Mucosa of rectum (tissue), 2 donors: ENCODE results near the gene F2.
"Not testable (repeated sequence)": the region's sequence is repeated elsewhere in the genome, so short reads cannot be mapped to it uniquely, and the experiment has no call there.

Experiments used
- H3K27ac ChIP-seq, 2 donors: one replicate each; pipeline ENCODE4 v1.7.0; 2013; ENCODE audit warnings: inconsistent platforms in 2 of 2, low read depth in 2 of 2, low read length in 2 of 2
- H3K27me3 ChIP-seq, 2 donors: one replicate each; pipeline ENCODE4 v1.7.0; 2013; ENCODE audit warnings: low read length in 2 of 2; ENCODE audit not compliant: control insufficient read depth in 2 of 2, insufficient read depth in 2 of 2
- H3K36me3 ChIP-seq, 2 donors: one replicate each; pipeline ENCODE4 v1.7.0; 2013; ENCODE audit warnings: low read length in 2 of 2; ENCODE audit not compliant: control insufficient read depth in 2 of 2, insufficient read depth in 2 of 2
- H3K4me1 ChIP-seq, 2 donors: one replicate each; pipeline ENCODE4 v1.7.0; 2013; ENCODE audit warnings: low read length in 2 of 2, mild to moderate bottlenecking in 1 of 2; ENCODE audit not compliant: control insufficient read depth in 2 of 2, insufficient read depth in 2 of 2
- H3K4me3 ChIP-seq, 2 donors: one replicate each; pipeline ENCODE4 v1.7.0; 2013; ENCODE audit warnings: low read length in 2 of 2
- H3K9ac ChIP-seq, 2 donors: one replicate each; pipeline ENCODE4 v1.7.0; 2013; ENCODE audit warnings: low read length in 2 of 2, low read depth in 1 of 2, mild to moderate bottlenecking in 1 of 2
- H3K9me3 ChIP-seq, 2 donors: one replicate each; pipeline ENCODE4 v1.7.0; 2013; ENCODE audit warnings: low read length in 2 of 2; ENCODE audit not compliant: control insufficient read depth in 2 of 2
- donor health status: healthy.
- donor health status: Normal muscosa, but diverticular disease.

F2 gene

GRCh38 chr11:46719048-46719542, at the start of gene F2:
TSS of gene F2 (plus strand) at chr11:46719213. CDS start at chr11:46719236, 23 bp downstream.
- Histone ChIP-seq H3K27me3 (no peaks in the 10 kb centered on the region), H3K9ac (no peak within 1 kb of the TSS), H3K4me3 (no peak within 1 kb of the TSS), H3K36me3 (no peaks in the 10 kb centered on the region), H3K4me1 (peaks cover 3 to 10% of the 10 kb centered on the region in 2 donors), H3K9me3 (no peaks in the 10 kb centered on the region), H3K27ac (peak within 1 kb of the TSS; percentile 56 to 58)

- H3K9ac ChIP-seq, result no peak overlapping the region
Observed at GRCh38 chr11:46669711-46670139, 49.3 kb upstream of the F2 start.

GRCh38 chr11:46670521-46670920, 48.5 kb upstream of the F2 start:
- peak overlapping the region in 1 of 2 donors; percentile 13 for H3K27ac ChIP-seq
- H3K9ac ChIP-seq, H3K27me3 ChIP-seq, H3K9me3 ChIP-seq, H3K4me3 ChIP-seq: not testable (repeated sequence)
- peaks cover 17 to 22% of the 10 kb centered on the region in 2 donors for H3K4me1 ChIP-seq
- H3K36me3 ChIP-seq, result peaks cover 52 to 68% of the 10 kb centered on the region in 2 donors

More at GRCh38 chr11:46669711-46670139, 49.3 kb upstream of the F2 start:
- no peak overlapping the region for H3K4me3 ChIP-seq
- H3K4me1 ChIP-seq, result peaks cover 9 to 14% of the 10 kb centered on the region in 2 donors
- no peaks in the 10 kb centered on the region for H3K27me3 ChIP-seq
- no peaks in the 10 kb centered on the region for H3K9me3 ChIP-seq
- no peak overlapping the region for H3K27ac ChIP-seq
- H3K36me3 ChIP-seq, result peaks cover 59 to 74% of the 10 kb centered on the region in 2 donors

GRCh38 chr11:46671958-46672315, 47.1 kb upstream of the F2 start:
- Histone ChIP-seq H3K27me3 (no peaks in the 10 kb centered on the region), H3K9ac (no peak overlapping the region), H3K9me3 (no peaks in the 10 kb centered on the region), H3K36me3 (peaks cover 52 to 61% of the 10 kb centered on the region in 2 donors), H3K27ac (no peak overlapping the region), H3K4me3 (no peak overlapping the region), H3K4me1 (peaks cover 25 to 28% of the 10 kb centered on the region in 2 donors)

GRCh38 chr11:46672381-46672839, 46.6 kb upstream of the F2 start:
- H3K27ac ChIP-seq, result no peak overlapping the region
- no peaks in the 10 kb centered on the region for H3K27me3 ChIP-seq
- peaks cover 52 to 60% of the 10 kb centered on the region in 2 donors for H3K36me3 ChIP-seq
- H3K9me3 ChIP-seq, result no peaks in the 10 kb centered on the region
- no peak overlapping the region for H3K4me3 ChIP-seq
- peaks cover 25 to 28% of the 10 kb centered on the region in 2 donors for H3K4me1 ChIP-seq
- no peak overlapping the region for H3K9ac ChIP-seq

- H3K27ac ChIP-seq, result peak overlapping the region; percentile 78 to 83
Observed at GRCh38 chr11:46673713-46674462, 45.1 kb upstream of the F2 start.

GRCh38 chr11:46674463-46675287, 44.3 kb upstream of the F2 start:
- H3K9ac ChIP-seq, result peak overlapping the region; percentile 8 to 36
- H3K27me3 ChIP-seq, result no peaks in the 10 kb centered on the region
- peaks cover 54% of the 10 kb centered on the region in 2 donors for H3K36me3 ChIP-seq
- H3K27ac ChIP-seq, result peak overlapping the region; percentile 78 to 83
- H3K9me3 ChIP-seq, result no peaks in the 10 kb centered on the region
- H3K4me1 ChIP-seq, result peaks cover 25 to 28% of the 10 kb centered on the region in 2 donors
- peak overlapping the region; percentile 11 to 37 for H3K4me3 ChIP-seq

More at GRCh38 chr11:46673713-46674462, 45.1 kb upstream of the F2 start:
- peaks cover 50 to 55% of the 10 kb centered on the region in 2 donors for H3K36me3 ChIP-seq
- peaks cover 25 to 28% of the 10 kb centered on the region in 2 donors for H3K4me1 ChIP-seq
- no peaks in the 10 kb centered on the region for H3K9me3 ChIP-seq
- H3K27me3 ChIP-seq, result no peaks in the 10 kb centered on the region
- no peak overlapping the region for H3K4me3 ChIP-seq
- H3K9ac ChIP-seq, result no peak overlapping the region

GRCh38 chr11:46675288-46675851, 43.6 kb upstream of the F2 start:
- Histone ChIP-seq H3K9me3 (no peaks in the 10 kb centered on the region), H3K9ac (peak overlapping the region; percentile 8 to 36), H3K27me3 (no peaks in the 10 kb centered on the region), H3K4me3 (peak overlapping the region; percentile 24 to 37), H3K4me1 (peaks cover 25 to 28% of the 10 kb centered on the region in 2 donors), H3K27ac (peak overlapping the region; percentile 78 to 83), H3K36me3 (peaks cover 57 to 59% of the 10 kb centered on the region in 2 donors)

- Histone ChIP-seq H3K36me3 (peaks cover 56 to 60% of the 10 kb centered on the region in 2 donors), H3K9me3 (no peaks in the 10 kb centered on the region), H3K4me1 (peaks cover 25 to 28% of the 10 kb centered on the region in 2 donors), H3K4me3 (no peak overlapping the region), H3K9ac (peak overlapping the region in 1 of 2 donors; percentile 36), H3K27ac (peak overlapping the region; percentile 78 to 83), H3K27me3 (no peaks in the 10 kb centered on the region)
Observed at GRCh38 chr11:46675949-46676348, 43.1 kb upstream of the F2 start.
